NCI-H187 (cell line): ENCODE data around the gene NUP50.
"Not testable (repeated sequence)": the region's sequence is repeated elsewhere in the genome, so short reads cannot be mapped to it uniquely, and the experiment has no call there.

Source experiments
- DNase-seq, 2 experiments: peaks; one replicate each; lab custom pipeline; 2025; lab: John Stamatoyannopoulos, UW

The NUP50 gene

DNA sequence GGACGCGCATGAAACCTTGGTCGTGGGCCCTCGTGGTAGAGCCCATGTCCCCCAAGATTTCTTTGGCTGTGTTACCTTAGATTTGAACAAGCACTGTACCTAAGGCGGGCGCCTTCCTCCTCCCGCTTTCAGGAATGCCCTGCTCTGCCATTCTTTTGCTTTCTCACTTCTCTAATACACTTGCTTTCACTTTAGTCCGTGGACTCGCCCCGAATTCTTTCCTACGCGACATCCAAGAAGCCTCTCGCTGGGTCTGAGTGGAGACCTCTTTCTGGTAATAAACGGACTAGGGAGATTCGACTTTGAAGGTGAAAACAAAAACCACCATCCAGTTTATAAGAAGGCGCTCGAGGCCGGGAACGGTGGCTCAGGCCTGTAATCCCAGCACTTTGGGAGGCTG, 1.2 kb upstream of the NUP50 start:
- DNase-seq: no peak

DNA sequence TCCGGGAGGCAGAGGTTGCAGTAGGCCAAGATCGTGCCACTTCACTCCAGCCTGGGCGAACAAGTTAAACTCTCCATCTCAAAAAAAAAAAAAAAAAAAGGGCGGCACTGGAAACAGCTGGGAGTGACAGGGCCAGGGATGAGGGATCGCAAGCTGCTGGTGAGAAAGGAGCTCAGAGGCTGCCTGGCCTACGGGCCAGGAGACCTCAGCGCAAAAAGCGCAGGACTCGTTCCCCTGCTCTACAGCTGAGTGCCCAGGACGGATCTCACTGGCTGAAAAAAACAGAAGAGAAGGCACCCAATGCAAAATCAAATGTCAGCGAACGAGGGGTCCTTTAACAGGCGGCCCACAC, 650 bp upstream of the NUP50 start:
- no peak for DNase-seq

DNA sequence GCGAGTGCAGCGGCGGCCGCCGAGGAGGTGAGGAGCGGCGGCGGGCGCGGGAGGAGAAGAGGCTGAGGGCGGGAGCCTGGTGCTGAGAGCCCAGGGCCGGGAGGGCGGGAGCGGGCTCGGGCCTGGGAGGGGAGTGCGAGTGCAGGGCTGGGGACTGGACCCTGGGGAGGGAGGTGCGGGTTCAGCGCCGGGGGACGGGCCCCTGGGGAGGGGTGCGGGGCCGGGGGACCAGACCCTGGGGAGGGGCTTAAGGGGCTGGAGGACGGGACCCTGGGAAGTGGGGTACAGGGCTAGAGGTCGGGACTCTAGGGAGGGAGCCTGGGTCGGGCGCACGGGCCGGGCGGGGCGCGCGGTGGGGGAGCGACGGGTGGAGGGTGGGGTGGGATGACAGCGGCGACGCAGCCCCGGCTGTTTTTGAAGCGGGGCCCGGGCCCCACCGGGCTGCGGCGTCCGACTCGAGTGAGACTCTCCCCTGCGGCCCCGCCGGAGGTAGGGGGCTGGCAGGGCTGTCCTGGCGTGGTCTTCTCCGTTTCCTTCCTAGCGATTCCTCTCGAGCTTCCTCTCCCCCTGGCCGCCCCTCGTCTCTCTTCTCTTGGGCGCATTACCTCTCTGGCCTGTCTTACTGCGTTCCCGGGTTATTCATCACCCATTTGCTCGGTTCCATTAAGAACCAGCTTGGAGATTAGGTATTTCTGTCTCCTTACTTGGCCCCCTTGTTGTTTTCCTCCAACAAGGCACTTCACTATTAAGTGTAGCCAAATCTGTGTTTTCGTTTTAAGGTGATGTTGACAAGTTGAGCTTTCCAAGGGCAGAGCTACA, 754 bp downstream of the NUP50 start:
- no peak for DNase-seq

DNA sequence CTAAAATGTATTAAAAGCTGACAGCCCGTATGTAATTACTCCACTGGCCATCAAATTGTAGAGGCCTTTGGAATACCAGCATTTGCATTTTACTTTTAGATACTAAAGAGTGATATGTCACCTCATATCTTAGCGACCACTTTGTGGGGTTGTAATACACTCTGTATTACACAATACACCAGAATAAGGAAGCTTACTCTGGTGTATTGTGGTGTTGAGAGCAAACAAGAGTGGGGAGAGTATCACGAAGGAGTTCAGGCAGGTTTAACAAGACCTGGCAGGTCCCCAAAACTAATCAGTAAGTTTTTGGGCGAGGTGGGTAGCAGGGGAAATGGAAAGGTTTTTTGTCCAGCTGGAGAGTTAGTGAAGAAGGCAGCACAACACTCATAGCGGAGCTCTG, 3.2 kb downstream of the NUP50 start:
- no peak for DNase-seq

DNA sequence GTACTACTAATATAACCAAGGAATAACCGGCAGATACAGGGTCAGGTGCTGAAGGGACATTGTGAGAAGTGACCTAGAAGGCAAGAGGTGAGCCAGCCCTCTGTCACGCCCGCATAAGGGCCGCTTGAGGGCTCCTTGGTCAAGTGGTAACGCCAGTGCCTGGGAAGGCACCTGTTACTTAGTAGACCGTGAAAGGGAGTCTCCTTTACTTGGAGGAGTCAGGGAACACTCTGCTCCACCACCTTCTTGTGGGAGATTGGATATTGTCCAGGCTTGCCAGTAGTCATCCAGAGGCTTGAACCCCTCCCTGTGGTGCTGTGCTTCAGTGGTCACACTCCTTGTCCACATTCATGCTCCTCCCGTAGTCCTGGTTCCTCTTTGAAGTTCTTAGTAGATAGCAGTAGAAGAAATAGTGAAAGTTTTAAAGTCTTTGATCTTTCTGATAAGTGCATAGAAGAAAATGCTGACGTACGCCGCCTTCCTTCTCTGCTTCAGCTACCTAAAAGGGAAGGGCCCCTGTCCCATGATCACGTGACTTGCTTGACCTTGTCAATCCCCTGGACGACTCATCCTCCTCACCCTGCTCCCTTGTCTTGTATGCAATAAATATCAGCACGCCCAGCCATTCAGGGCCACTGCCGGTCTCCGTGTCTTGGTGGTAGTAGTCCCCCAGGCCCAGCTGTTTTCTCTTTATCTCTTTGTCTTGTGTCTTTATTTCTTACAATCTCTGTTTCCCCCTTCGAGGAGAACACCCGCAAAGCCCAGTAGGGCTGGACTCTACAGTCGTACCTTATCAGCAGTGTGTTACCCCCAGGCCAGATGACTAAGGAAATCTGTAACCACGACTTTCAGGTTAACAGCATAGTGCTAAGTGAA, 6.1 kb downstream of the NUP50 start:
- DNase-seq: no peak

DNA sequence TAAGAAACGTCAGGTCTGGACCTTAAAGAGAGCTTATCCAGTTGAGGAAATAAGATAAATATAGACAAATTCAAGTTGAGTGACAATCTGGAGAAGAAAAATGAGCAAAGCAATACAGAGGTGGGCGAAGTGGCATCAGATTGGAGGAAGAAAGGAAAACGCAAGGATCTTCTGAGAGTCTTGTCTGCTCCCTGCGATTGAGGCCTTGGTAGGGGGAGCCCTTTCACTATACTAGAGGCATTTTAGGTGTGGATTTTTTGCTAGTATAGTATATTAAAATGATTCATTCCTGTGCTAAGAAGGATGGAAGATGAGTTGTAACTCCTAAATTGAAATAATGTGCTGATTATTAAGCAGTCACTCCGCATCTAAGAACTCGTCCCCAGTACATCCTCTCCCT, 8.1 kb downstream of the NUP50 start:
- DNase-seq: no peak

DNA sequence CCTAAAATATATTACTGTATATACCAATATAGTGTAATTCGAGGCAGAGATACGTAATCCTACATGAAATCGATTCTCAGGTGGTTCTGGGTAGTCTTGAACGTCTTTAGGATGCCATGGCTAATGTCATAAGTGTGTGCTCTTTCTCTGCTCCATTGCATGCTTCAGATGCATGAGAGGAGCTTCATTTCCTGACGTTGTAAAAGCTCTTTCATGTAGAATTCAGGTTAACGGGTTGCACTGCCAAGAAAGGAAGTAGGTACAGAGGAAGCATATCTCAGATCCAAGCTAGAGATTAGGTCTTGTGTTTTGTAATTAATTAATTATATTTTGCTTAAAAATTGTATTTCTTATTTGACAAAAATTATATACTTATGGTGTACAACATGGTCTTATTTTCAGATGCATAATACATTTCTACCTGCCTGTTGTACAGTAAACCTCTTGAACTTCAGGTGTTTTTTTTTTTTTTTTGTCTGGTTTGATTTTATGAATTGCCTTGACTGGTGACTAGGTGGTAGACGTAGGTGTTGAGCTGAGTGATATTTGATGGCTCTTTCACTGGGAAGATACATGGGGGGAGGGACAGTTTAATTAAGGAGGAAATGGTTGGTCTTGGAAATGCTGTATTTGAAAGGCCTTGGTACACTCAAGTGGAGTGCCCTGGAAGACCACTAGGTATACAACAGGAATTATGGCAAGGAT, 9.3 kb downstream of the NUP50 start:
- no peak for DNase-seq

DNA sequence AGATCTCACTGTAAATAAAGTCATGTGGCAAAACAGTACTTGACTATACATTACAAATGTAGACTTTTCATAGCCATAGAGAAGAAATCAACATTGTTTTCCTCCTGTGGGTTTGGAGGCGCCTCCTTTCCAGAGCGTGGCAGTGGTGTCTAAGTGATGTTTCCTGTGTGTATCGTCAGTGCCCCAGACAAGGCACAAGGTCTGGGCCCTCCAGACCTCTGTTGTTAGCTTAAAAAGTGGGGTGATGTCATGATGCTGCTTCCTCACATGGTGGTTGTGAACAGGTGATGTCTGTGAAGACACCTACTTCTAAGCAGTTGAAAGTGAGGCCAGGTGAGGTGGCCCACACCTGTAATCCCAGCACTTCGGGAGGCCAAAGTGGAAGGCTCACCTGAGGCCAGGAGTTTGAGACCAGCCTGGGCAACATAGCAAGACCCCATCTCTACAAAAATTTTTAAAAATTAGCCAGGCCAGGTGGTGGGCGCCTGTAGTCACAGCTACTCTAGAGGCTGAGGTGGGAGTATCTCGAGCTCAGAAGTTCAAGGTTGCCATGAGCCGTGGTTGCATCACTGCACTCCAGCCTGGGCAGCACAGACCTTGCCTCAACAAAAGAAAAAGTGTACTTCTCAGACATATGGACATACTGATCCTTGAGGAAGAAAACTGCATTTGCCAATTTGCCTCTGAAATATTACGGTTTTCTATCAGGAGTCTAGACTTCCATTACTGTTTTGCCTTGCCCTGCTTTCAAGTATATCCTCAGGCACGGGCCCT, 15.7 kb downstream of the NUP50 start:
- no peak for DNase-seq

DNA sequence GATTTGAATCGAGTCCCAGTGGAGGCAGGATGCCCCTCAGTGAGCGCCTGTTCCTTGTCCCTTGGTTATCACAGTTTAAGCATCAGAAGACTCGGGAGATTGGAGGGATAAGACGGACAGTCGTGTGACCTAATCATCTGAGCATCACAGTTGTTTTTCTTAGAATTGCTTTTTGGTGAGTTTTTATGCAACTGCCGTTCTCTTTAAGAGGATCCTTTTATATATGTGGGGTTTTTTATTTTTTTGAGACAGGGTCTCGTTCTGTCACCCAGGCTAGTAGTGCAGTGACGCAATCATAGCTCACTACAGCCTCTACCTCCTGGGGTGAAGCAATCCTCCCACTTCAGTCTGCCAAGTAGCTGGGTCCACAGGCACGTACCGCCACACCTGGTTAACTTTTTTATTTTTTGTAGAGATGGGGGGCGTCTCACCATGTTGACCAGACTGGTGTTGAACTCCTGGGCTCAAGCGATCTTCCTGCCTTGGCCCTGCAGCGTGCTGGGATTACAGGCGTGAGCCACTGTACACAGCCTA, 16.5 kb downstream of the NUP50 start:
- no peak for DNase-seq

DNA sequence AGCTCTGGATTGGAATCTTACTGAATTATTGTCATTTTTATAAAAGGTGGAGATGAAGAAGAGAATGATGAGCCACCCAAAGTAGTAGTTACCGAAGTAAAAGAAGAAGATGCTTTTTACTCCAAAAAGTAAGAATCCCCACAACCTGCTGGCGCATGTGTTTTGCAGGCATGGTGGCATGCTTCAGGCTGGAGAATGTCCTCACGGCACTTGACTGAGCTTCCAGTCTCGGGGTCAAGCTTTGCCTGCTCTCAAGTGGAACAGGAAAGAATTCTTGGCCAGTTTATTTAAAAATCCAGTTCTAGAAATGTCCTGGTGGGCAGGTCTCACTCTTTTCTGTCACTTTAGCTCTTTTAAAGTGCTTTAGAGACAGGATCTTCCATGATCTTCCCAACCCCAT, 17.5 kb downstream of the NUP50 start:
- DNase-seq: no peak

DNA sequence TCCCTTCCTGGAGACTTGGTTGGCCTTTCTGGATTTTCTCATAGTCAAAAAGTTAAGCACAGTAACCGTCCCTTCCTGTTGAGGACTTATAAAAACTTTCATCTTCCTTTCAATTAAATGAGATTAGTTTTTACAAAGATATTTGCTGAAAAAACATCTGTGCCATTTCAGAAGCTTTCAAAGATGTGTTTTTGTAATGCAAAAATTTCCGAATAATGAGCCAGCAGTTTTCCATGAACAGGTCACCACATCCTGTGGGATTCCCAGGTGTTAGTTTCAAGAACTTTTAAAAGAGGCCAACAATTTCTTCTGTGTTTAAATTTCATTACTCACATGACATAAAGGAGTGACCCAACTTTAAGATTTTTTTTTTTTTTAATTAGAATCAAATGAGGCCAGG, 18.0 kb downstream of the NUP50 start:
- DNase-seq: no peak

DNA sequence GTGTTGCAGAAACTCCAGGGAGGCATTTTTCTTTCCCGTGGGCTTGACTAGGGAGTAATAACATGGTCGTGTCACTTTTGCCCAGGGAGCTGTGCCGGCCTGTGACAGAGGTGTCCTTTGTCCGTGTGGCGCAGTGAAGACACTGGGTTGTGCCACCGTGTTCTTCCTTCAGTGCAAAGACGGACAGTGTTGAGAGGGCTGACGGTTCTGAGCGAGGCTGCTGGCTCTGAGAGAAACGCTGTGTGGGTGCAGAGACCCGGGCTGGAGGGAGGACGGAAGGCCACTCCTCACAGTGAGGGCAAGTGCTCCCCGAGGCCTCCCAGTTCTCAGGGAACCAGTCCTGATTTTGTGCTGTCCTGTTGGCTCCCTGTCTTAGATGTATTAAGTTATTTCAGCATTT, 20.2 kb downstream of the NUP50 start:
- no peak for DNase-seq

DNA sequence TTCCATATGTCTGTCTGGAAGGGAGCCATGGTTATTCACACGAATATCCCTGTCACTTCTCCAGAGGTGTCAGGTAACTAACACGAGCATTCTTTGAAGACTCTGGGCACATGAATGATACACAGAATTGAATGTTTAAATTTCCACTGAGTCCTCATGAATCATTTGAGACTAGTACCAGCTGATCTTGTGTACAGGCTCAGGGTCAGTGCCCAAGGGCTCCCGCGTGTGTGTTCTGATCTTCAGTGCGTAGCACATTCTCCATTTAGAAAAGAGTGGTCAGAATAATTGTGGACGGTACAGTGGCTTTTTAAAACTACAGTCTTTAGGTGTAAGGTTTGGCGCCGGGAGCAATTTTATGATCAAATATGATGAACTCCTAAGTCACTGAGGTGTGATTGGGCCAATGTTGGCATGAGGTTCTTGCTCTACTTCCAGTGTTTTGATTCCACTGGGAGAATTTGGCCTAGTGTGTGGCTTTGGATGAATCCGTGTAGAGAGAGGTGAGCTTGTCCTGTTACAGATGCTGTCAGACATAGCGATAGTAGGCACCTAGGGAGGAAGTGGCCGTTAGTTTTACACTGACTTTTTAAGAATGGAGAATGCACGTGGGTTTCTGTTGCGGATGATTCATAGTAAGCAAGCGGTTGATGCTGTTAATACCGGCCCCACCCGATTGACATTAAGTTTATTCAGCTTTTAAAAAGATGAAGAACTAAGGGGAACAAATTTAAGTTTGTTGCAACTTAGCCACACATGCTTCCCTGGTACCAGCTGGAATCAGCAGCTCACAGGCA, 22.2 kb downstream of the NUP50 start:
- DNase-seq: no peak

DNA sequence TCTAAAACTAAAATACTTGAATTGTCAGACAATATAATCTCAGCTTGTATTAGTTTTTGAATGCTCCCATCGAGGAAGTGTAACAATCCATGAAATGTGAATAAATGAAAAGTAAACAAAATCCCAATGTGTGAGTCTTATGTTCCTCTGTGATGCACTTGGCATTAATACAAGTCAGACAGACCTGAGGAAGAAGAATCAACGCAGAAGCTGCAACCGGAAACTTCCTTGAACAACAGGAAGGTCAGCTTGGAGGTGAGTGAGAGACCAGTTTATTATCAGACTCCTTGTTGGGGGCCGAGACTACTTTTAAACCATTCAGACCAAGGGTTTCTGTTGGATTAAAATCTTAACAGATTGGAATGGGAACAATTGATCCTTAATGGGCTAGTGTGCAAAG, 24.2 kb downstream of the NUP50 start:
- no peak for DNase-seq

DNA sequence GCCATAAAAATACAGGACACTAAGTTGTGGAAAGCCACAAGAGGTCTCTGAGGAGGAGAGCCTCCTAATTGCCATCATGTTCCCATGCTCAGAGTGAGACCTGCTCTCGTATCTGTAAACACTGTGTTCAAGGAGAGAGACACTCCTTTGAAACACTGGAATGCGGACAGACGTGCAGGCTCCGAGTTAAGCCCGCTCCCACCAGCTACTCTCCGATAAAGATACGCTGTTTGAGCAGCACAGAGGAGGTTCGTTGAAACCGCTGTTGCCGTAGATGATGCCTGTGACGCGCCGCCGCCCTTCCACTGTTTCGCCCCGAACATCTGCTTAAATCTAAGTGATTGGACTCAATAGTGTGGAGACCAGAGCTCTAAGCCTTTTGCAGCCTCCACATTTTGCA, 25.1 kb downstream of the NUP50 start:
- DNase-seq: no peak

DNA sequence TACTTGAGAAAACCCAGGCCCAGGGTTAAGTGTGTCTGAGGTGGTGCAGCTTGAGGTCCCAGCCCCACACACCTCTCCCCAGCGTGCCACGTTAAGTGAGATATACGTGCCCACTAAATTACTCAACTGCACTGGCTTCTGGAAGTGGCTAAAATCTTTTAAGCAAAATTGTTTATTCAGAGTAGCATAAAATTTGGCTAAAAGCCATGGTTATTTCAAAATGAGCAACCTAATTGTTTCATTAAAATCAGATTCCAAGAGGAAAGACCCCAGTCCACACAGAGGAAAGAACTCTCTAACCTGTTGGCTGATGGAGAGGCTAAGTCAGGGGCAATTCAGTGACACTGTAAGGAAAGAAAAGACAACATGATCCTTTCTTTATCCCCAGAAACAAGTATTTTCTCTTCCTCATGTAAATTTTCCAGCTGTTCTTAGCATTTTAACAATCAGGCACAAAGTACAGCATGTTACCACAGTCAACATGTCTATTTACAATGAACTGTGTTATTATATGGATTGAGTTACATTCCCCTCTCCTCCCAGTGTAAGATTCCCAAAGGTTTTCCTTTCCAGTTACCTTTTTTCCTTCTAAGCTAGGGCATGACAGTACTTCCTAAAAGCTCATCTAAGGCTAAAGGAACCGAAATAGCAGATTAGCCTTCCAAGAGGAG, 26.6 kb downstream of the NUP50 start:
- no peak for DNase-seq

DNA sequence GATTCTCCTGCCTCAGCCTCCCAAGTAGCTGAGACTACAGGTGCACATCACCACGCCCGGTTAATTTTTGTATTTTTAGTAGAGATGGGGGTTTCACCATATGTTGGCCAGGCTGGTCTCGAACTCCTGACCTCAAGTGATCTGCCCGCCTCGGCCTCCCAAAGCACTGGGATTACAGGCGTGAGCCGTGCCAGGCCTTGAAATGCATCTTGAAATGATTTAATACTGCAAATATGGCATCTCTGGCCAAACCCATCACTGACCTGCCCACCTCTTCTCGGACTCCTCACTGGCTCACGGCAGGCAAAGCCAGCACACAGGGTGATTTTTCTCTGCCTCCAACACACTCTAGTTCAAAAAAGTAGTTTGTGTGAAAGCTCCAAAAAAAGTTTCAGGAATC, 28.0 kb downstream of the NUP50 start:
- DNase-seq: not testable (repeated sequence)

DNA sequence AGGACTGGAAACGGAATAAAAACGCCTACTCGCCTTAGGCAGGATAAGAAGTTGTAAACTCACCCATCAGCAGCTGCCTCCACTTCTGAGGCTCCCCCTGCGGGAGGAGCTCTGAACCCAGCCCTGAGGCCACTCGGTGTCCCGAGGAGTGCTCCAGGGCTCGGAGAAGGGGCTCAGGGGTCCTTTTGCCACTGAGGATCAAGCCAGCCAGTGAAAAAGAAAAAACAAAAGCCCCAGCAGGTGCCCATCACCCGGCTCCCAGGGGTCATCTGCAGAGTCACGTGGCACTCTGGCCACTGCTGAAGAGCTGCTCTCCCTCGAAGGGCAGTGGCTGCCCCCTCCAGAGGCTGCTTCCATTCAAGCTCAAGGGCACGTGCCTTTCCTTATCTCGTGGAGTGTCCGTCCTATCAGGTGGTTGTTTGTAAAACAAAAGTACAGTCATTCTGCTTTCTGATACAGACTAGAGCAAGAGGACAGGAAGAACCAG, 29.0 kb downstream of the NUP50 start:
- no peak for DNase-seq

DNA sequence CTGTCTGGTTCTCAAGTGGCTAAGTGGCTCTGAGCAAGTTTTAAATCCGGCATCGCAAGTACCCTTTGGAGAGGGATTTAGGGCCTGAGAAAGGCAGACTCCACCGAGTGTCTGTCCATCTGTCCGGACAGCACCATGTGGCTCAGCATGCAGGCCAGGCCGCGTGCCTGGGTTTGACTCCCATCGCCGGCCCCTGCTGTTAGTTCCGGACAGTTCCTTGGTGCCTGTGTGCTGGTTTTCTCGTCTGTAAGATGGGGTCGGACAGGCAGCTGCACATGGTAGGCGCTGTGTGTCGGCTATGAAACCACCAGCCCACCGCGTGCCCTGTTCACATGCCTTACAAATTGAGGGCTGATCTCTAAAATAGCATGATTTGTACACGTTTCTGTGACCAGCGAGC, 31.0 kb downstream of the NUP50 start:
- no peak for DNase-seq

DNA sequence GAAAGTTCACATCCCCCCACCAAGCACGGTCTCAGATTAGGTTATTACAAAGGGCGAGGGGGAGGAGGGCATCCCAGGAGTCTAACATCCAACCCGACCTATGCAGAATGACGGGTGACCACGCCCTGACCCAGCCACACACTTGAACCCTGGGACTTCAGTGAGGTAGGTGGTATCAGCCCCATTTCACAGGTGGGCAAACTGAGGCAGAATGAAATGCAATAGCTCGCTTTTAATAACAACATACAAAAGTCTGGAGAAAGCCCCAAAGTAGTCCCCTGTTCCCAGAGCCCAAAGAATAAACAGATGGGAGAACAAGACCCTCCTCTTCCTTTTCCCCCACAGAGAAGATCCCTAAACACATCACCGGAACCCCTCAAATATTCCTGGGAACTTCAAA, 31.9 kb downstream of the NUP50 start:
- DNase-seq: no peak
